Mononuclear cell (primary cell): ENCODE results near the gene DNAJB6. TPM values are rescaled to one million over a fixed set of nuclear protein-coding genes. Genes with fewer than 3 reads are reported as not detected.

Source experiments
- H3K27me3 ChIP-seq: 2 replicates; pipeline ENCODE4 v1.6.0; 2011; ENCODE audit warnings: low read length, control low read depth; ENCODE audit not compliant: insufficient read depth
- H3K4me1 ChIP-seq: 2 replicates; pipeline ENCODE4 v1.5.1; 2011; ENCODE audit warnings: mild to moderate bottlenecking, low read length, control low read depth; ENCODE audit not compliant: insufficient read depth
- H3K4me3 ChIP-seq: 2 replicates; pipeline ENCODE4 v1.5.1; 2011; ENCODE audit warnings: mild to moderate bottlenecking, low read length, moderate library complexity
- H3K9me3 ChIP-seq: 2 replicates; pipeline ENCODE4 v1.5.1; 2011; ENCODE audit warnings: low read depth, mild to moderate bottlenecking, control low read depth, low read length
- total RNA-seq: library from RNA; depleted of rRNA; stranded (reverse); fragments of >200 nt; gene quantifications from one replicate; pipeline ENCODE4 v1.2.3, GENCODE V29; 2012

DNAJB6 gene
- total RNA-seq, 1 donor: 224 TPM

DNA sequence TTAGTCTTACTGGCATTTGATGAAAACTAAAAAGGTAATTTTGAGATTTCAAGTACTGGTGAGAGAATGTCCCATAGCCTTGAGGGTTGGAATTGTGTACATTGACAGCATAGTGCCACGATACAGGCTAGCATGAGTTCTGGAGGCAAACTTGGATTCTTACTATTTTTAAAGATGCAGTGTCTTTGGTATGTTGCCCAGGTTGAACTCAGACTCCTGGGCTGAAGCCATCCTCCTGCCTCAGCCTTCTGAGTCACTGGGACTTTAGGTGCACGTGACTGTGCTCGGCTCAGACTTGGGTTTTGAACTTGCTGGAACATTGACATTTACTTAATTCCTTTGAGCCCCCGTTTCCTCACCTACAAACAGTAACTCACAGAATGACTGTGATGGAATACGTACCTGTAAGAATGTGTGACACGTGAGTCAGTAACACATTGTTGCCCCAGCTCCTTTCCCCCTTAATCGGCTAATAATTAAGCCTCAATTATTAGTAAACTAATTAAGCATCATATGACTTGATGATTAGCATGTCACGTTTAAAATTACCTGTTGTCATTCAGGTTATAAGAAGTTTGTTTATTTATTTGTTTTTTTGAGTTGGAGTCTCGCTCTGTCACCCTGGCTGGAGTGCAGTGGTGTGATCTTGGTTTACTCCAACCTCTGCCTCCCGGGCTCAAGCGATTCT, 10.6 kb downstream of the DNAJB6 start:
- Histone ChIP-seq H3K27me3 (no peaks in the 10 kb centered on the region), H3K4me3 (no peak overlapping the region), H3K4me1 (peaks cover 75% of the 10 kb centered on the region), H3K9me3 (no peaks in the 10 kb centered on the region)

DNA sequence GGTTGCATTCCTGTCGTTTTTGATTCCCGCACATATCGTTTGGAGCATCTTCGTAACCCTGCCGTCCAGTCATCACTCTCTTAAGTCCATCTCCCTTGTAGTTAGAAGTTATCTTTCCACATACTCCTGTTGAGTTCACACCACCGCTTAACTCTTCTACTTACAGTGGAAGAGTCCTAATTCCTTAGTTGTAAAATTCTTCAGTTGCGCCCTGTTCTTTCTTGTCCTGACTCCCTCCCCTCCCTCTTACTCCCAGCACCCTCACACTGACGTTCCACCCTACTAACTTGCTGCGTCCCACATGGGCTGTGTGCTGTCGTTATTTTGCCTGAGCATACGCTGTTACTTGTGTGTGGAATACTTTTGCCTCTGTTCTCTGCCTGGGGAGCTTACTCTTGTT, 11.7 kb downstream of the DNAJB6 start:
- H3K4me3 ChIP-seq: no peak overlapping the region
- H3K27me3 ChIP-seq: no peaks in the 10 kb centered on the region
- H3K9me3 ChIP-seq: no peaks in the 10 kb centered on the region
- H3K4me1 ChIP-seq: peaks cover 77% of the 10 kb centered on the region

DNA sequence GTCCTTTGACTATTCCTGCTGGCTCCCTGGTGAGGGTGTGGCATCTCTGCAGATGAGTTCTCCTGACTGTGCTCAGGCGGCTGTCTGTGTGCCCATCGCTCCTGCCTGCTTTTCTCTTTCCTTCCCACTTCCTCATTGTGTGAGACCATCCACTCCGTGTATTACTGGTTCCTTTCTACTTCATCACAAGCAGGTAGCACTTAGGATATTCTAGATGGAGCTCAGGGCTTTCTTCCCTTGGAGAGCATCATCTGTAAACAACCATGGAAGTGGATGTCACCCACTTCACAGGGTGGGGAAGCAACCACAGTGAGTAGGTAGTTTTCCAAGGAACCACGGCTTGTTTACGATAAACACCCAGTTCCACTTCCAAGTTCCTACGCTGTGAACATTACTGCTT, 15.7 kb downstream of the DNAJB6 start:
- H3K9me3 ChIP-seq: no peaks in the 10 kb centered on the region
- H3K27me3 ChIP-seq: no peaks in the 10 kb centered on the region
- H3K4me1 ChIP-seq: peaks cover 88% of the 10 kb centered on the region
- no peak overlapping the region for H3K4me3 ChIP-seq

DNA sequence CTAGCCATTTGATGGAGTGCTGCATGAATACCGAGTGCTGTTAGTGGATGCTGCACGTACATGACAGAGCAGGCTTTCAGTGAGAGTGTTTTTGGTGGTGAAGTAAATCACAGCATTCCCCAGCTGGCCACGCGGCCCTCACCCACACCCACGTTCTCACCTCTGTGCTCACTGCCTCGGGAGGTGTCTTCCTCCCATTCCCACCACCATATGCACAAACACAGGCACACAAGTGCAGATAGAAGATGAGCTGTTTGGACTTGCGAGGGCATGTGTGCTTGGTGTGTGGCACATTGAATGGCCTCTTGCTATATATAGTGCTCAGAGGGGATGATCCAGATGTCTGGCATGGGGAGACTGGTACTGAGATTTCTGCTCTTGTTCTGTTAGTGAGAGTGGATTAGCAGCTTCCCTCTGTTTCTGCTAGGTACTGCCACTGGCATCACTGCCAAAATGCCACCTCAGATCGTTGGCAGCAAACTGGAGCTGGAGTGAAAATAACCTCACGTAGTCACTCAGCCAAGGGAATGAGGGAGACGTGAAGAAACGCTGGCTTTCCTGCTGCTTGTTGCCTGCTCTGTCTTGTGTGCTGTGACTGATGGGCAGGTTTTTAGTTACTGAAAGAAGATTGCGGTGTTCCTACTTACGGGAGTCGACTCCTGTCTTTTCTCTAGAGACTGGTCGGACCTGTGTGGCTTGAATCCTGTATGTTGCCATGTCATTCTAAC, 19.1 kb downstream of the DNAJB6 start:
- H3K27me3 ChIP-seq: no peaks in the 10 kb centered on the region
- H3K4me3 ChIP-seq: no peak overlapping the region
- no peaks in the 10 kb centered on the region for H3K9me3 ChIP-seq
- peaks cover 66% of the 10 kb centered on the region for H3K4me1 ChIP-seq

DNA sequence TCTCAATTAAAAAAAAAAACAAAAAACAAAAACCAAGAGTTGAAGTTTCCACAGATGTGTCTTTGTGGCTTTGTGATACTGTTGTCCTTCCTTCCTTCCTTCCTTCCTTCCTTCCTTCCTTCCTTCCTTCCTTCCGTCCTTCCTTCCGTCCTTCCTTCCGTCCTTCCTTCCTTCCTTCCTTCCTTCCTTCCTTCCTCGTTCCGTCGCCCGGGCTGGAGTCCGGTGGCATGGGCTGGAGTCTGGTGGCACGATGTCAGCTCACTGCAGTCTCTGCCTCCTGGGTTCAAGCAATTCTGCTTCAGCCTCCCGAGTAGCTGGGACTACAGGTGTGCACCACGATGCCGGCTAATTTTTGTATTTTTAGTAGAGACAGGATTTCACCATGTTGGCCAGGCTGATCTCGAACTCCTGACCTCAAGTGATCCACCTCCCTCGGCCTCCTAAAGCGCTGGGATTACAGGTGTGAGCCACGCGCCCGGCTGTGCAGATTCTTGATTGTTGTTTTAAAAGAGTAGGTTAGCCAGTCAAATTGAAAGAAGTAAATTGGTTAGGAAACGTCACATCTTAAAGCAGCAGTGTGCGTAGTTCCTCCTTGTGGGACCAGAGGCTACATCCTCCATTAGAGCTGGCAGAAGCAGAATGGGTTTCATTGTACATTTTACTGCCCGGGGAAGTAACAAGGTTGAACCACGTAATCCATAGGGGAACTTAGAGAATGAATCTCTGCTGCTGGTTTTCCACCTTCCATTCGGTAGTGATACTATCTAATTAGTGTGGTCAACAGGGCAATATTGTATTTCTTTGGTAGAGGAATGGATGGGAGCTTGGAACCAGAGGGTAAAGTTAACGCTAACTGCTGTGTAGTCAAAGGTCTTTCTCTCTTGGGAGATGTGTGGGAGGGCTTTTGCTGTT, 20.6 kb downstream of the DNAJB6 start:
- H3K9me3 ChIP-seq: no peaks in the 10 kb centered on the region
- H3K4me1 ChIP-seq: peaks cover 52% of the 10 kb centered on the region
- H3K27me3 ChIP-seq: no peaks in the 10 kb centered on the region
- H3K4me3 ChIP-seq: no peak overlapping the region

DNA sequence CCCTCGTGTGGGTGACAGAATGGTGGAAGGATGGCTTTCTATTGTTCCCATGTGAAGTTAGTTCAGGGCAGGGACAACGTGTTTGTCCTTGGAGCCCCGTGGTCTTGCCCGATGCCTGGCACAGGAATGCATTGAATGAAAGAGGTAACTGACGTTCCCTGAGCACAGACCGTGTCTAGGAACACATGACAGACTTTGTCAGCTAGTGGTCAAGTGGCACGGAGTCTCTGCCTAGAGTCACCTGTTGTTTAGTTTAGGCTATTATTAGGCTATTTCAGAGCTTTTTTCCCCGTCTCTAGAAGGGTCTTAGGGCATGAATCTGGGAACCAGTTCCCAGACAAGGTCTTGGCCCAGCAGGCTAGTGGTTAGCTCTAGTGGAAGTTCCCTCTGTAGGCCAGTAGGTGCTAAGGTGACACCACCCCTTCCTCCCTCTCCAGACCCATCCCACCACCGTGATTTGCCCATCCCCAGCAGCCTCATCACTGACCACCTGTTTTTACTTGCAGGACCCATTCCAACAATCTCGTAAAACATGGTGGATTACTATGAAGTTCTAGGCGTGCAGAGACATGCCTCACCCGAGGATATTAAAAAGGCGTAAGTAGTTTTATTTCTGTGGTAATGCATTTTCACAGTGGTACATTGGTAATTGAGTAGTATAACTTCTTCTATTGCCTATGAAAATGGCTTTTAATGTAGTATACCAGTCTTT, 21.4 kb downstream of the DNAJB6 start:
- H3K27me3 ChIP-seq: no peaks in the 10 kb centered on the region
- H3K4me1 ChIP-seq: peaks cover 43% of the 10 kb centered on the region
- H3K4me3 ChIP-seq: no peak overlapping the region
- H3K9me3 ChIP-seq: no peaks in the 10 kb centered on the region

DNA sequence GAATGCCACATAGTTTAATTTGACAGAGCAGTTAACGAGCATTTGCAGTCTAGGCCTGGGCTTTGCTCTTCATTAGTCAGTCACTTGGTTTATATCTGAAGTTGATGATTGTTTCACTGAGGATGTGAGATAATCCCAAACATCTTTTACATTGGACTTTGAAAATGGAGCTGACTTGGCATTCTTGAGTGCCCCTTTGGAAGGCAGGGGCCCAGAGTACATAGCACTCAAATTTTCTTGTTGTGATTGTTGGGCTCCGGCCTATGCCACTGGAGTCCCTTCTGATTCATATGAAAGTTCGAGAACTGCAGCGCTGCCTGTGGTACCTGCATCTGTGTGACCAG, 21.9 kb downstream of the DNAJB6 start:
- H3K4me3 ChIP-seq: no peak overlapping the region
- peaks cover 38% of the 10 kb centered on the region for H3K4me1 ChIP-seq
- no peaks in the 10 kb centered on the region for H3K9me3 ChIP-seq
- no peaks in the 10 kb centered on the region for H3K27me3 ChIP-seq

DNA sequence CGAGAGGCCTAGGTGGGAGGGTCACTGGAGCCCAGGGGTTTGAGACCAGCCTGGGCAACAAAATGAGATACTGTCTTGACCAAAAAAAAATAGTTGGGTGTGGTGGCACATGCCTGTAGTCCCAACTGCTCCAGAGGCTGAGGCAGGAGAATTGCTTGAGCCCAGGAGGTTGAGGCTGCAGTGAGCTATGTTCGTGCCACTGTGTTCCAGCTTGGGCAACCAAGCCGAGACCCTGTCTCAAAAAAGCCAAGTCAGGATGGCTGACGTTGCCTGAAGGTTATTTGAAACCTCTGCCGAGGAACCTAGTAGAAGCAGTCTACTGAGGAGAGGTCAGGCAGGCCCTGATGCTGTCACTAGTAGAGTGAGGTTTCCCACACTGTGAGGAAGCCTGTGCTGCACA, 22.8 kb downstream of the DNAJB6 start:
- H3K4me1 ChIP-seq: peaks cover 31% of the 10 kb centered on the region
- no peak overlapping the region for H3K4me3 ChIP-seq
- no peaks in the 10 kb centered on the region for H3K27me3 ChIP-seq
- H3K9me3 ChIP-seq: no peaks in the 10 kb centered on the region

DNA sequence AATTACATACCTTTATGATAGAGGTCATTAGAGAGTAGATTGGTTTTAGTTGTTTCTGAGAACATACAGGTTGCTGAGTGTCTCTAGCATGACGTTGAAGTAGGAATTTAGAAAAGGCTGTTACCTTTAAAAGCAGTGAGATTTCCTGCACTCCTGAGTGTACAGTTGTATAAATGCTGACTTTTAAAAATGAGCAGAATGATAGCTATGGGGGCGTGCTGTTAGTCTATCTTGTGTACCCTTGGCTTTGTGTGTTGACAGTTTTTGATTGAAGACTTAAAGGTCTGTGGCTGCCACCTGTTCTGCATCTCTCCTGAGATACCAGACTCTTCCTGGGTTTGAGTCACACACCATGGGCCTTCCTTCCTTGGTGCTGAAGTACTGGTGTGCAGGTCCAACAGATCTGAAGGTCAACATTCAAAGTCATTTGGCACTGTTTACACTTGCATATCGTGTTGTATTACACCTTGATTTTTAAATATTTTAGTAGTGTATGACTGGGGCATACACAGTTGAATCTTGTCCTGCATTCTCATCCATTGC, 23.8 kb downstream of the DNAJB6 start:
- Histone ChIP-seq H3K9me3 (no peaks in the 10 kb centered on the region), H3K4me1 (peaks cover 21% of the 10 kb centered on the region), H3K27me3 (no peaks in the 10 kb centered on the region), H3K4me3 (no peak overlapping the region)

DNA sequence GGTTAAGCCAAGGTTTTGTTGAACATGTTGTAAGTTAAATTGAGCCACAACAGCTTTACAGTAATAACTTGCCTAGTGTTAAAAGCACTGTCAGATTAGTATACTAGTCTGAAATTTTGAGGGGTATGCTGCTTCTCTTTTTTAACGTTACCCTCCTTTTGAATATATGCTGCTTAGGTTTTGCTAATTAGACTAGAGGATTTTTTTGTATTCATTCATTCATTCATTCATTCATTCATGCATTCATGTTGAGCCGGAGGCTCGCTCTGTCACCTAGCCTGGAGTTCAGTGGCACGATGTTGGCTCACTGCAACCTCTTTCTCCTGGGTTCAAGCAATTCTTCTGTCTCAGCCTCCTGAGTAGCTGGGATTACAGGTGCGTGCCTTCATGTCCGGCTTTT, 24.7 kb downstream of the DNAJB6 start:
- Histone ChIP-seq H3K4me3 (no peak overlapping the region), H3K9me3 (no peaks in the 10 kb centered on the region), H3K27me3 (no peaks in the 10 kb centered on the region), H3K4me1 (peaks cover 13% of the 10 kb centered on the region)

DNA sequence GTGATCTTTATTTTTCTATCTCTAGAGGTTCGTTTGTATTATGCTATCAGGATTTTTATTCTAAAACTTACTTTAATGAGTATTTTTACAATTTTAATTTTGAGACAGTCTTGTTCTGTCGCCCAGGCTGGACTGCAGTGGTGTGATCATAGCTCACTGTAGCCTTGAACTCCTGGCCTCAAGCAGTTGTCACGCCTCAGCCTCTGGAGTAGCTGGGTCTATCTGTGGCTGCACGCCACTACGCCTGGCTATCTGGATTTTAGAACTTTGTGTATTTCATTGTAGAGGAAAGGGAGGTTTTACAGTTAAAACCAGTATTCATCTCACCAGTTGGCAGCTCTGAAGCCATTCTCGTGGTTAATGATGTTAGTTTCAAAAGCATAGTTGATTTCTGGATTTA, 25.9 kb downstream of the DNAJB6 start:
- no peaks in the 10 kb centered on the region for H3K9me3 ChIP-seq
- H3K27me3 ChIP-seq: no peaks in the 10 kb centered on the region
- H3K4me1 ChIP-seq: peaks cover 3% of the 10 kb centered on the region
- no peak overlapping the region for H3K4me3 ChIP-seq

DNA sequence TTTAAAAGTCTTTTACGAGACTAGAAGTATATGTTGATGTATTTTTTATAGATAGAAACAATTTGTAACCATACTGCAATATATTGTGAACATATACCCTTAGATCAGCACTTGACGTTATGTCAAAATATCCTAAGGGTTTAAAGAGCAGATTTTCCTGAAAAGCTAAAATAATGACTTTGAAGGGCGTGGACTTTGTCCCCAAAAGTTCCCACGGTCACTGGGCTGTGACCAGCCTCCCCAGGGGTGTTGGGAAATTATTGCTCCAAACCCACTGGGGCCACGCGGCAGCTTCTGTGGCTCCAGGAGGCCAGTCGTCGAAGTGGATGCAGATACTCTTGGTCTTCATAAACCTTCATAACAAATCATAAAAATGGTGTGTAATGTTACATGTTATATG, 29.9 kb downstream of the DNAJB6 start:
- Histone ChIP-seq H3K9me3 (no peaks in the 10 kb centered on the region), H3K4me3 (no peak overlapping the region), H3K4me1 (no peaks in the 10 kb centered on the region), H3K27me3 (no peaks in the 10 kb centered on the region)

DNA sequence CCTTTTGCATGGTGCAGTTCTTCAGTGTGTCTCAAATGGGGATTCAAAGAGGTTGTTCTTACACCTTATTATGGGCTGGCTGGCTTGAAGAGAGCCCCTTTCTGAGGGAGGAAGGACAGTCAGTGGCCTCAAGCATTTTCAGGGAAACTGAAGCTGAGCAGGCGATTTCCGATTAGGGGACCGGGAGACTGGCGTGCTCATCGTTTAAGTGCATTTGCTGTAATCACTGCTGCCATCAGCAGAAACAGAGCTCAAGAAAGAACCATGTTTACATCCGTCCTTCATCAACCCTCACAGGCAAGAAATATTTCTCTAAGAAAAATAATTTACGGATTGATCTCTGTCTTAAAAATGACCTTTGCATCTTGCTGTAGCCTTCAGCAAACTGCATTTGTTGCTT, 32.2 kb downstream of the DNAJB6 start:
- Histone ChIP-seq H3K4me1 (peaks cover 3% of the 10 kb centered on the region), H3K9me3 (no peaks in the 10 kb centered on the region), H3K4me3 (no peak overlapping the region), H3K27me3 (no peaks in the 10 kb centered on the region)

DNA sequence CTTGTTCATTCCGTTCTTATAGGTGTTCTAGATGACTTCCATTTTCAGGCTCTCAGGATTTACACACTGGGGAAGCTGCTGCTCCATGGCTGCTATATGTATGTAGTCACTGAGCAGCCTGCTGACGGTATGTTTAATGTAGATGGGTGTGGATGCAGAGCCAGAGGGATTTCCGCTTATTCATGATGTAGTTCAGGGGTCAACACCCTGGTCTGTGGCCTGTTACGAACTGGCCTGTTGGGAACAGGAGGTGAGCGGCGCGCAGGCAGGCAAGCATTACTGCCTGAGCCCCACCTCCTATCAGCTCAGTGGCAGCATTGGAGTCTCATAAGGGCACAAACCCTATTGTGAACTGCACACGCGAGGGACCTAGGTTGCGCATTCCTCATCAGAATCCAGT, 33.9 kb downstream of the DNAJB6 start:
- Histone ChIP-seq H3K27me3 (no peaks in the 10 kb centered on the region), H3K4me3 (no peak overlapping the region), H3K9me3 (no peaks in the 10 kb centered on the region), H3K4me1 (peaks cover 15% of the 10 kb centered on the region)
